PC-3 (cell line): ENCODE results near the gene RACK1. TPM values are rescaled to one million over a fixed set of nuclear protein-coding genes. Genes with fewer than 3 reads are reported as not detected.

ENCODE experiments used
- ATAC-seq: fragments of 200-7000 bp; cut with Tn5 transposase; 2 replicates; pipeline ENCODE4 v1.9.1; 2020; ENCODE audit warnings: mild to moderate bottlenecking, moderate library complexity
- BruUV-seq: library from RNA; stranded (reverse); fragments of 400-500 nt; replicated peaks from 2 replicates; lab custom pipeline; 2021; lab: Mats Ljungman, UMichigan
- CTCF ChIA-PET: fragments of 300-600 bp; sonication (Branson Sonifier 250); formaldehyde crosslinking; loops from one replicate; lab custom pipeline; 2022; ENCODE audit warnings: antibody characterized with exemption; lab: Charles Lee
- POLR2A ChIA-PET: fragments of 300-600 bp; sonication (Branson Sonifier 250); formaldehyde crosslinking; loops from one replicate; lab custom pipeline; 2022; ENCODE audit warnings: antibody characterized with exemption; ENCODE audit not compliant: unreplicated experiment; lab: Charles Lee
- DNase-seq: peaks from one replicate; pipeline ENCODE4 v3.0.0-alpha.2; 2015
- H2AFZ ChIP-seq: fragments of 300-600 bp; sonication (generic); 2 replicates; pipeline ENCODE4 v1.6.0; 2016; ENCODE audit warnings: antibody characterized with exemption, low read length
- H3F3A ChIP-seq: fragments of 300-600 bp; sonication (generic); one replicate; pipeline ENCODE4 v1.6.0; 2017; ENCODE audit warnings: antibody characterized with exemption, low read length, control low read depth, mild to moderate bottlenecking; ENCODE audit not compliant: unreplicated experiment
- H3K27ac ChIP-seq: fragments of 300-600 bp; sonication (generic); 2 replicates; pipeline ENCODE4 v1.5.1; 2016; ENCODE audit warnings: mild to moderate bottlenecking, low read length
- H3K27me3 ChIP-seq: fragments of 300-600 bp; sonication (generic); 2 replicates; pipeline ENCODE4 v1.6.1; 2016; ENCODE audit warnings: low read length, mixed read lengths
- H3K36me3 ChIP-seq: fragments of 300-600 bp; sonication (generic); 2 replicates; pipeline ENCODE4 v1.6.1; 2016; ENCODE audit warnings: low read depth, mixed run types, low read length, mixed read lengths
- H3K4me1 ChIP-seq: fragments of 300-600 bp; sonication (generic); 2 replicates; pipeline ENCODE4 v1.5.1; 2016; ENCODE audit warnings: low read length; ENCODE audit not compliant: insufficient read depth
- H3K4me2 ChIP-seq: fragments of 300-600 bp; sonication (generic); 2 replicates; pipeline ENCODE4 v1.6.0; 2016; ENCODE audit warnings: low read length
- H3K4me3 ChIP-seq: fragments of 300-600 bp; sonication (generic); 2 replicates; pipeline ENCODE4 v1.5.1; 2016; ENCODE audit warnings: mild to moderate bottlenecking, low read length, mixed read lengths
- H3K79me2 ChIP-seq: fragments of 300-600 bp; sonication (generic); 2 replicates; pipeline ENCODE4 v1.6.1; 2017; ENCODE audit warnings: low read length, mixed read lengths
- H3K9ac ChIP-seq: fragments of 300-600 bp; sonication (generic); 2 replicates; pipeline ENCODE4 v1.6.0; 2016; ENCODE audit warnings: mild to moderate bottlenecking, low read length
- H3K9me2 ChIP-seq: fragments of 300-600 bp; sonication (generic); replicated peaks from 2 replicates; pipeline ENCODE4 v1.6.1; 2016; ENCODE audit warnings: mixed run types, low read length, mixed read lengths
- H3K9me3 ChIP-seq: fragments of 300-600 bp; sonication (generic); 2 replicates; pipeline ENCODE4 v1.6.1; 2016; ENCODE audit warnings: low read length, mixed read lengths
- H4K20me1 ChIP-seq: fragments of 300-600 bp; sonication (generic); 2 replicates; pipeline ENCODE4 v1.6.1; 2016; ENCODE audit warnings: low read length, mixed read lengths
- CTCF ChIP-seq: fragments of 300-600 bp; sonication (generic); conservative IDR thresholded peaks from 2 replicates; pipeline ENCODE4 v1.5.1; 2017; ENCODE audit warnings: antibody characterized with exemption, low read depth, mild to moderate bottlenecking, low read length
- EZH2 ChIP-seq: fragments of 300-600 bp; sonication (generic); IDR thresholded peaks from one replicate; pipeline ENCODE4 v1.6.1; 2017; ENCODE audit warnings: antibody characterized with exemption, mild to moderate bottlenecking, low read length; ENCODE audit not compliant: unreplicated experiment
- EZH2phosphoT487 ChIP-seq: fragments of 300-600 bp; sonication (generic); IDR thresholded peaks from 2 replicates; pipeline ENCODE4 v1.6.1; 2018; ENCODE audit warnings: mild to moderate bottlenecking, antibody characterized with exemption, low read length, borderline replicate concordance
- intact Hi-C: fragments of 100-400 bp; cut with micrococcal nuclease; formaldehyde crosslinking; loops from 2 replicates; pipeline ENCODE4 v1.9.0; 2023
- total RNA-seq: library from RNA; depleted of rRNA; stranded (reverse); fragments of >200 nt; gene quantifications from 2 replicates; pipeline ENCODE4 v1.2.3, GENCODE V29; 2014

Gene RACK1
- total RNA-seq, 1 experiment from 2014 or later, result 3,047 TPM

GRCh38 chr5:181204826-181205760 is 38.6 kb downstream of the RACK1 start, which contains the start of gene TRIM7:
Gene TRIM7 (minus strand): TSS chr5:181205196. CDS start chr5:181205110, 86 bp downstream.
- ATAC-seq (peak; percentile 32), DNase-seq (peak; percentile 68)
- Histone ChIP-seq H3K9me3 (no peaks in the 10 kb centered on the region), H3K4me3 (peak within 1 kb of the TSS; percentile 85), H3K9ac (peak within 1 kb of the TSS; percentile 41), H3K4me2 (peak within 1 kb of the TSS; percentile 85), H3K9me2 (no peaks in the 10 kb centered on the region), H3K27me3 (no peaks in the 10 kb centered on the region), H3F3A (no peaks in the 10 kb centered on the region), H4K20me1 (no peaks in the 10 kb centered on the region), H3K27ac (no peak within 1 kb of the TSS), H3K36me3 (no peaks in the 10 kb centered on the region), H2AFZ (peak within 1 kb of the TSS; percentile 95), H3K79me2 (peaks cover 5% of the 10 kb centered on the region; the same call in 1 of the 2 replicates), H3K4me1 (peaks cover 18% of the 10 kb centered on the region)
- ChIA-PET POLR2A (interaction anchor here (0.5 to 0.9 kb wide), 2 partner anchors 12 to 13 kb away, joined by 3 read pairs; no protein-coding TSS in a partner anchor), CTCF (no interaction called here)
- no TSS peak for BruUV-seq
- TF ChIP-seq EZH2, result no peak
- TF ChIP-seq EZH2phosphoT487, result no peak
- TF ChIP-seq CTCF, result no peak
- intact Hi-C loops, result no loop called here

DNA sequence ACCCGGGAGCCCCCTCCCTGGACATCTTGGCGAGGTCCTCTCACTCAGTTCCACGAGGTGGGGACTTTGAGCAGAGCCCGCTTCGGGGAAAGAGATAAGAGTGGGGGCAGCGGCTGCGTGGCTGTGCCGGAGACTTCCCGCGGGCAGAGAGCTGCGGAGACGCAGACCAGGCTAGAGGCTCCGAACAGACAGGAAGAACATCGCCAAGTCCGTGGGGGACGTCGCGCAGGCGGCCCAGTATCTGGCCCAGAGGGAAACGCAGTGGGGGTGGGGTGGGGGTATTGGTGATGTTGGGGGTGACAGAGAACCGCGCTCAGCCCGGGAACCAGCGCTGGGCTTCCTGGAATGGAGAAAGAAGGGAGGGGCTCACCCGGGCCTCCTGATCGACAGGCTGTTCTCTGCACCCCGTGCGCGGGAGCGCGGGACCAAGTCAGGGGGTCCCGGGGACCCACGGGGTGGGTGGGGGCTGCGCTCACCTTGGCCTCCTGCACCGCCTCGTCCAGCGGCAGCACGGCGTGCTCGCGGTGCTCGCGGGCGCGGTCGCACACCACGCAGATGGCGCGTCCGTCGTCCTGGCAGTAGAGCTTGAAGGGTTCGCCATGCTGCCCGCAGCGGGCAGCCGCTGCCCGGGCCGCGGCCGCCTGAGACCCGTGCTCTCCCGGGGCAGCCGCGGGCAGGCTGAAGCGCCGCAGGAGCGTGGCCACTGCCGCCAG is 39.4 kb downstream of the RACK1 start:
- Histone ChIP-seq H3K9me3 (no peaks in the 10 kb centered on the region), H3K36me3 (no peaks in the 10 kb centered on the region), H3K27ac (no peak overlapping the region), H3K27me3 (no peaks in the 10 kb centered on the region), H3K4me1 (peaks cover 18% of the 10 kb centered on the region), H3K9me2 (no peaks in the 10 kb centered on the region), H3K9ac (peak overlapping the region; percentile 41), H3K4me2 (peak overlapping the region; percentile 85), H3K79me2 (peaks cover 5% of the 10 kb centered on the region; the same call in 1 of the 2 replicates), H3K4me3 (peak overlapping the region; percentile 85), H3F3A (no peaks in the 10 kb centered on the region), H2AFZ (peak overlapping the region; percentile 95), H4K20me1 (no peaks in the 10 kb centered on the region)
- TF ChIP-seq EZH2 (no peak), CTCF (no peak), EZH2phosphoT487 (no peak)
- ChIA-PET POLR2A (interaction anchor here (0.5 to 0.9 kb wide), 2 partner anchors 11 to 13 kb away, joined by 3 read pairs; no protein-coding TSS in a partner anchor), CTCF (no interaction called here)
- intact Hi-C loops, result no loop called here
- BruUV-seq, result no TSS peak
- ATAC-seq (peak; percentile 16), DNase-seq (peak; percentile 39)
